Peyer's patch (tissue), 4 donors: ENCODE data around the gene AUTS2. TPM values are rescaled to one million over a fixed set of nuclear protein-coding genes. Genes with fewer than 3 reads are reported as not detected.

Source experiments
- DNase-seq, 3 donors: peaks; one replicate each; pipeline ENCODE4 v3.0.0-alpha.2; 2017 to 2019
- H3K27ac ChIP-seq, 4 donors: fragments of 200-600 bp; sonication (generic); one replicate each; pipeline ENCODE4 v1.5.1; 2016 to 2019
- H3K27me3 ChIP-seq, 2 donors: fragments of 200-600 bp; sonication (generic); one replicate each; pipeline ENCODE4 v1.5.1; 2019
- H3K36me3 ChIP-seq, 3 donors: fragments of 200-600 bp; sonication (generic); one replicate each; pipeline ENCODE4 v1.5.1; 2016 to 2019
- H3K4me1 ChIP-seq, 4 donors: fragments of 200-600 bp; sonication (generic); one replicate each; pipeline ENCODE4 v1.5.1; 2016 to 2019
- H3K4me3 ChIP-seq, 4 donors: fragments of 200-600 bp; sonication (generic); 1 replicate in 3 of 4; 2 replicates in 1 of 4; pipeline ENCODE4 v1.5.1; 2016 to 2019; ENCODE audit warnings: mild to moderate bottlenecking in 1 of 4
- H3K9me3 ChIP-seq, 4 donors: fragments of 200-600 bp; sonication (generic); one replicate each; pipeline ENCODE4 v1.5.1; 2016 to 2019; ENCODE audit warnings: mild to moderate bottlenecking in 1 of 4
- CTCF ChIP-seq, 6 experiments: fragments of 450-650 bp in 4 of 6; fragments of 200-600 bp in 2 of 6; sonication (generic) in 1 of 6; IDR thresholded peaks; one replicate each; pipeline ENCODE4 v1.5.1; 2017 to 2019; ENCODE audit warnings: antibody characterized with exemption in 6 of 6, mild to moderate bottlenecking in 3 of 6, moderate library complexity in 1 of 6
- POLR2A ChIP-seq, 2 donors: fragments of 450-650 bp; IDR thresholded peaks; one replicate each; pipeline ENCODE4 v1.5.1; 2017; ENCODE audit warnings: antibody characterized with exemption in 2 of 2, mild to moderate bottlenecking in 2 of 2, moderate library complexity in 2 of 2
- total RNA-seq, 4 donors: library from RNA; depleted of rRNA; stranded (reverse); fragments of >200 nt; gene quantifications; one replicate each; pipeline ENCODE4 v1.1.0, GENCODE V29; 2016

Gene AUTS2
- total RNA-seq, 4 donors from 2014 or later: 55.9 to 90.0 (median 72.6) TPM

DNA sequence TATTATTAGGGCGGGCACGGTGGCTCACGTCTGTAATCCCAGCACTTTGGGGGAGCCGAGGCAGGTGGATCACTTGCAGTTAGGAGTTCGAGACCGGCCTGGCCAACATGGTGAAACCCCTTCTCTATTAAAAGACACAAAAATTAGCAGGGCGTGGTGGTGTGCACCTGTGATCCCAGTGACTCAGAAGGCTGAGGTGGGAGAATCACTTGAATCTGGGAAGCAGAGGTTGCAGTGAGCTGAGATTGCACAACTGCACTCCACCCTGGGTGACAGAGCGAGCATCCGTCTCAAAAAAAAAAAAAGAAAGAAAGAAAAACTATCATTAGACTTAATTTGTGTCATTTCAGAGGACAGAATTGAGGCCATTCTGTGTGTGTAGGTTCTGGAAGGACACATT lies 780.9 kb downstream of the AUTS2 start:
- DNase-seq: no peak
- H3K9me3 ChIP-seq: no peaks in the 10 kb centered on the region
- H3K4me3 ChIP-seq: no peak overlapping the region
- no peak for TF ChIP-seq CTCF (IDR thresholded peaks at IDR 0.05)
- TF ChIP-seq POLR2A (IDR thresholded peaks at IDR 0.05): no peak
- no peaks in the 10 kb centered on the region for H3K4me1 ChIP-seq
- no peaks in the 10 kb centered on the region for H3K27me3 ChIP-seq
- no peak overlapping the region for H3K27ac ChIP-seq
- H3K36me3 ChIP-seq: no peaks in the 10 kb centered on the region

GRCh38 chr7:70380421-70381015 lies 782.2 kb downstream of the AUTS2 start:
- Histone ChIP-seq H3K4me3 (no peak overlapping the region), H3K36me3 (no peaks in the 10 kb centered on the region), H3K4me1 (no peaks in the 10 kb centered on the region), H3K27me3 (no peaks in the 10 kb centered on the region), H3K9me3 (no peaks in the 10 kb centered on the region), H3K27ac (no peak overlapping the region)
- TF ChIP-seq CTCF (IDR thresholded peaks at IDR 0.05): no peak
- no peak for TF ChIP-seq POLR2A (IDR thresholded peaks at IDR 0.05)
- DNase-seq: no peak

GRCh38 chr7:70383066-70383782 lies 784.9 kb downstream of the AUTS2 start:
- Histone ChIP-seq H3K36me3 (no peaks in the 10 kb centered on the region), H3K27ac (no peak overlapping the region), H3K4me1 (no peaks in the 10 kb centered on the region), H3K4me3 (no peak overlapping the region), H3K27me3 (no peaks in the 10 kb centered on the region), H3K9me3 (no peaks in the 10 kb centered on the region)
- no peak for TF ChIP-seq POLR2A (IDR thresholded peaks at IDR 0.05)
- no peak for TF ChIP-seq CTCF (IDR thresholded peaks at IDR 0.05)
- DNase-seq: no peak

GRCh38 chr7:70384024-70384423 lies 785.7 kb downstream of the AUTS2 start:
- no peaks in the 10 kb centered on the region for H3K36me3 ChIP-seq
- TF ChIP-seq POLR2A (IDR thresholded peaks at IDR 0.05) (no peak), CTCF (IDR thresholded peaks at IDR 0.05) (no peak)

DNA sequence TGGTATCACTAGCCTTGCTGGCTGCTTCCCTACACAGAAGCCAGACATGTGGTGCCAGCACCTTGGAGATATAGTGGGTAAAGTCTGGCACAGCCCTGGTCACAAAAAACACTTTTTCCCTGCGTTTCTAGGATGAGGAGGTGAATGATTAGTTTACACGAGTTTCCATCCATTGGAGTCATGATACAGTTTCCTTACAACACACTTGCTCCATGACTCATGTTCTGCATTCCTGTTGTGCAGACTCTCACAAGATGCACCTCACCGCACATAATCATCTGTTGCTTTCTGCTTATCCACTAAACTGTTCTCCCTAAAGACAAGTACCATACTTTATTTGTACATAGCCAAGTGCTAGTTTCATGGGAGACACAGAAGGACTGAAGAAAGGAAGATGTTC lies 786.6 kb downstream of the AUTS2 start:
- Histone ChIP-seq H3K4me3 (no peak overlapping the region), H3K4me1 (no peaks in the 10 kb centered on the region), H3K27me3 (no peaks in the 10 kb centered on the region), H3K9me3 (no peaks in the 10 kb centered on the region), H3K27ac (no peak overlapping the region), H3K36me3 (no peaks in the 10 kb centered on the region)
- TF ChIP-seq CTCF (IDR thresholded peaks at IDR 0.05) (no peak), POLR2A (IDR thresholded peaks at IDR 0.05) (no peak)
- no peak for DNase-seq

More at GRCh38 chr7:70384024-70384423, 785.7 kb downstream of the AUTS2 start:
- H3K4me3 ChIP-seq: no peak overlapping the region
- no peaks in the 10 kb centered on the region for H3K4me1 ChIP-seq
- no peaks in the 10 kb centered on the region for H3K27me3 ChIP-seq
- no peak for DNase-seq
- H3K27ac ChIP-seq: no peak overlapping the region
- H3K9me3 ChIP-seq: no peaks in the 10 kb centered on the region
